HG03103 (cell line): ENCODE data around the gene VSIG8.
"Not testable (repeated sequence)": the region's sequence is repeated elsewhere in the genome, so short reads cannot be mapped to it uniquely, and the experiment has no call there.

Source experiments
- ATAC-seq: cut with Tn5 transposase; IDR thresholded peaks from one replicate; pipeline ENCODE4 v1.9.1; 2021; ENCODE audit warnings: low read depth; ENCODE audit not compliant: unreplicated experiment

The VSIG8 gene

GRCh38 chr1:159862557-159862956, at the start of gene VSIG8:
VSIG8 (minus strand) TSS chr1:159862657; CDS start chr1:159862521, 136 bp downstream.
- ATAC-seq = no peak

- ATAC-seq = no peak
These were observed 49.0 kb upstream of the VSIG8 start for GRCh38 chr1:159911326-159912070.

- ATAC-seq = no peak
These were observed 45.8 kb upstream of the VSIG8 start for GRCh38 chr1:159908031-159908940.

GRCh38 chr1:159906960-159907359, 44.5 kb upstream of the VSIG8 start:
- no peak for ATAC-seq

- not testable (repeated sequence) for ATAC-seq
These were observed 41.6 kb upstream of the VSIG8 start for GRCh38 chr1:159904036-159904435.

GRCh38 chr1:159902541-159902940, 40.1 kb upstream of the VSIG8 start:
- ATAC-seq = no peak

- no peak for ATAC-seq
These were observed 38.4 kb upstream of the VSIG8 start for GRCh38 chr1:159900755-159901360.

GRCh38 chr1:159900086-159900680, 37.7 kb upstream of the VSIG8 start, which contains the start of gene CFAP45:
CFAP45 (minus strand) TSS chr1:159900165; CDS start chr1:159900098, 67 bp downstream.
- no peak for ATAC-seq

GRCh38 chr1:159899634-159900033, 37.2 kb upstream of the VSIG8 start:
- not testable (repeated sequence) for ATAC-seq

- ATAC-seq = no peak
These were observed 36.1 kb upstream of the VSIG8 start for GRCh38 chr1:159898527-159898926.

GRCh38 chr1:159897962-159898361, 35.5 kb upstream of the VSIG8 start:
- no peak for ATAC-seq

GRCh38 chr1:159896546-159896930, 34.1 kb upstream of the VSIG8 start:
- no peak for ATAC-seq

GRCh38 chr1:159895836-159896545, 33.5 kb upstream of the VSIG8 start:
- ATAC-seq = no peak

- no peak for ATAC-seq
These were observed 32.8 kb upstream of the VSIG8 start for GRCh38 chr1:159895286-159895685.

GRCh38 chr1:159892944-159893343, 30.5 kb upstream of the VSIG8 start:
- ATAC-seq = no peak

GRCh38 chr1:159891275-159892157, 29.1 kb upstream of the VSIG8 start:
- no peak for ATAC-seq

- no peak for ATAC-seq
These were observed 27.9 kb upstream of the VSIG8 start for GRCh38 chr1:159890390-159890789.

- peak; percentile 91 for ATAC-seq
These were observed 27.4 kb upstream of the VSIG8 start for GRCh38 chr1:159889821-159890252.

GRCh38 chr1:159889202-159889601, 26.7 kb upstream of the VSIG8 start:
- ATAC-seq = no peak
